Suprapubic skin (tissue), 4 donors: Measurements from ENCODE around the gene ATAD3C.

Experiments
- CTCF ChIP-seq, 2 donors: fragments of 200-600 bp in 1 of 2; fragments of 450-650 bp in 1 of 2; sonication (generic) in 1 of 2; IDR thresholded peaks; one replicate each; pipeline ENCODE4 v1.5.1; 2016 to 2019; ENCODE audit warnings: antibody characterized with exemption in 2 of 2, mild to moderate bottlenecking in 1 of 2, moderate library complexity in 1 of 2
- EP300 ChIP-seq: sonication (generic); formaldehyde crosslinking; IDR thresholded peaks from one replicate; pipeline ENCODE4 v1.6.1; 2017; ENCODE audit warnings: antibody characterized with exemption
- POLR2A ChIP-seq, 2 donors: fragments of 450-650 bp; IDR thresholded peaks; one replicate each; pipeline ENCODE4 v1.6.1; 2017; ENCODE audit warnings: antibody characterized with exemption in 2 of 2, mild to moderate bottlenecking in 2 of 2, moderate library complexity in 2 of 2
- POLR2AphosphoS5 ChIP-seq, 3 donors: sonication (generic); formaldehyde crosslinking; IDR thresholded peaks; one replicate each; pipeline ENCODE4 v1.6.1; 2017; ENCODE audit warnings: antibody characterized with exemption in 3 of 3

- TF ChIP-seq POLR2AphosphoS5 (IDR thresholded peaks at IDR 0.05) (no peak), CTCF (IDR thresholded peaks at IDR 0.05) (no peak), POLR2A (IDR thresholded peaks at IDR 0.05) (no peak), EP300 (no peak)
These were observed 43.2 kb upstream of the ATAD3C start for GRCh38 chr1:1406101-1406820.
